ENCODE results near the gene ZDHHC24. TPM values are rescaled to one million over a fixed set of nuclear protein-coding genes. Genes with fewer than 3 reads are reported as not detected.

Gene ZDHHC24
- total RNA-seq (2014; rRNA removed; shearing (Covaris generic)) (11.3 and 11.9 TPM in 2 replicates), total RNA-seq (2022) (33.3 and 35.1 TPM in 2 replicates), Bru-seq, nascent RNA (percentile 52 among the genes with signal in this experiment), BruChase-seq, experiment 1, labeled RNA remaining after a 6-hour chase (percentile 72 among the genes with signal in this experiment), BruChase-seq, experiment 2, labeled RNA remaining after a 2-hour chase (percentile 63 among the genes with signal in this experiment)
- long read RNA-seq, full-length matches to known transcripts: 48 of 76 reads
- long read RNA-seq, partial matches to known transcripts: 16 of 76 reads
- long read RNA-seq, other reads (novel, unspliced or antisense): 12 of 76 reads

- TF ChIP-seq EZH2phosphoT487 (IDR thresholded peaks at IDR 0.05; ENCODE audit: borderline replicate concordance, low read depth, low read length): no peak
- no peak for TF ChIP-seq CTCF (conservative IDR thresholded peaks at IDR 0.05; ENCODE audit: low read length)
- no peaks in the 10 kb centered on the region for H3K9me3 ChIP-seq (ENCODE audit: low read length)
- H3K79me2 ChIP-seq (ENCODE audit: insufficient read depth, low read depth, low read length): peaks cover 9% of the 10 kb centered on the region; the same call in 1 of the 2 replicates
- POLR2A ChIA-PET: interaction anchor here (0.8 to 2.8 kb wide), 5 partner anchors 12 to 132 kb away, joined by 3 to 11 read pairs (median 4); partner anchors contain the start of gene RBM4B
- CTCF ChIA-PET (ENCODE audit: unreplicated experiment): interaction anchor here (0.6 to 1.5 kb wide), 3 partner anchors 65 to 132 kb away, joined by 3 to 7 read pairs (median 3); partner anchors contain the start of genes MRPL11 and RBM4B
- H3K27ac ChIP-seq (ENCODE audit: low read depth, low read length, poor library complexity, severe bottlenecking): peak within 1 kb of the TSS; percentile 79
- peaks cover 33% of the 10 kb centered on the region for H3K4me1 ChIP-seq (ENCODE audit: insufficient read depth, low read length, poor library complexity, severe bottlenecking)
- H3K9me2 ChIP-seq (ENCODE audit: insufficient read depth, low read length): no peaks in the 10 kb centered on the region
- H3K4me3 ChIP-seq (ENCODE audit: low read depth, low read length, poor library complexity, severe bottlenecking): peak within 1 kb of the TSS; percentile 89
- intact Hi-C loops (cut with micrococcal nuclease; ENCODE audit: unreplicated experiment): loop anchor here (1.0 kb wide), 1 partner anchor 66 kb away; the partner anchor contains the start of gene DPP3
- no peaks in the 10 kb centered on the region for H4K20me1 ChIP-seq (ENCODE audit: insufficient read depth, low read length)
- H3K4me2 ChIP-seq (ENCODE audit: low read length): peak within 1 kb of the TSS; percentile 86
- DNase-seq (ENCODE audit: low spot score): peak; percentile 91
- peak within 1 kb of the TSS; percentile 88 for H2AFZ ChIP-seq (ENCODE audit: low read length)
- peaks cover 13% of the 10 kb centered on the region for H3K36me3 ChIP-seq (ENCODE audit: insufficient read depth, low read length)
- BruUV-seq (replicated peaks): no TSS peak
Measured at GRCh38 chr11:66545701-66546367, at the start of gene ZDHHC24. Gene ZDHHC24 (minus strand): TSS chr11:66546048. CDS start chr11:66546003, 45 bp downstream.

- BruUV-seq (replicated peaks): no TSS peak
- Histone ChIP-seq H3K4me1 (ENCODE audit: insufficient read depth, low read length, poor library complexity, severe bottlenecking) (peaks cover 35% of the 10 kb centered on the region), H3K36me3 (ENCODE audit: insufficient read depth, low read length) (peaks cover 13% of the 10 kb centered on the region; the same call in 1 of the 2 replicates), H3K9me3 (ENCODE audit: low read length) (no peaks in the 10 kb centered on the region), H4K20me1 (ENCODE audit: insufficient read depth, low read length) (no peaks in the 10 kb centered on the region), H3K4me3 (ENCODE audit: low read depth, low read length, poor library complexity, severe bottlenecking) (peak overlapping the region; percentile 25), H2AFZ (ENCODE audit: low read length) (no peak overlapping the region), H3K4me2 (ENCODE audit: low read length) (peak overlapping the region; percentile 53), H3K27ac (ENCODE audit: low read depth, low read length, poor library complexity, severe bottlenecking) (peak overlapping the region; percentile 18), H3K79me2 (ENCODE audit: insufficient read depth, low read depth, low read length) (peaks cover 5% of the 10 kb centered on the region; the same call in 1 of the 2 replicates), H3K9me2 (ENCODE audit: insufficient read depth, low read length) (no peaks in the 10 kb centered on the region)
- CTCF ChIA-PET (ENCODE audit: unreplicated experiment): interaction anchor here (0.6 kb wide), 1 partner anchor 43 kb away, joined by 3 read pairs; no protein-coding TSS in a partner anchor
- no peak for DNase-seq (ENCODE audit: low spot score)
- no peak for TF ChIP-seq CTCF (conservative IDR thresholded peaks at IDR 0.05; ENCODE audit: low read length)
- TF ChIP-seq EZH2phosphoT487 (IDR thresholded peaks at IDR 0.05; ENCODE audit: borderline replicate concordance, low read depth, low read length): no peak
- intact Hi-C loops (cut with micrococcal nuclease; ENCODE audit: unreplicated experiment): no loop called here
- POLR2A ChIA-PET: interaction anchor here (0.9 to 1.2 kb wide), 3 partner anchors 11 to 48 kb away, joined by 3 to 6 read pairs (median 3); no protein-coding TSS in a partner anchor
Measured at GRCh38 chr11:66595245-66595904, 49.5 kb upstream of the ZDHHC24 start.

Measured in OCI-LY7 (cell line).